ENCODE results near the gene SERPINE2.

- TF ChIP-seq, protein P1, sequence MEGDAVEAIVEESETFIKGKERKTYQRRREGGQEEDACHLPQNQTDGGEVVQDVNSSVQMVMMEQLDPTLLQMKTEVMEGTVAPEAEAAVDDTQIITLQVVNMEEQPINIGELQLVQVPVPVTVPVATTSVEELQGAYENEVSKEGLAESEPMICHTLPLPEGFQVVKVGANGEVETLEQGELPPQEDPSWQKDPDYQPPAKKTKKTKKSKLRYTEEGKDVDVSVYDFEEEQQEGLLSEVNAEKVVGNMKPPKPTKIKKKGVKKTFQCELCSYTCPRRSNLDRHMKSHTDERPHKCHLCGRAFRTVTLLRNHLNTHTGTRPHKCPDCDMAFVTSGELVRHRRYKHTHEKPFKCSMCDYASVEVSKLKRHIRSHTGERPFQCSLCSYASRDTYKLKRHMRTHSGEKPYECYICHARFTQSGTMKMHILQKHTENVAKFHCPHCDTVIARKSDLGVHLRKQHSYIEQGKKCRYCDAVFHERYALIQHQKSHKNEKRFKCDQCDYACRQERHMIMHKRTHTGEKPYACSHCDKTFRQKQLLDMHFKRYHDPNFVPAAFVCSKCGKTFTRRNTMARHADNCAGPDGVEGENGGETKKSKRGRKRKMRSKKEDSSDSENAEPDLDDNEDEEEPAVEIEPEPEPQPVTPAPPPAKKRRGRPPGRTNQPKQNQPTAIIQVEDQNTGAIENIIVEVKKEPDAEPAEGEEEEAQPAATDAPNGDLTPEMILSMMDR (IDR thresholded peaks at IDR 0.05) = no peak
- TF ChIP-seq POLR2A (IDR thresholded peaks at IDR 0.05) (no peak), EP300 (IDR thresholded peaks at IDR 0.05) (no peak)
These were observed 96.0 kb downstream of the SERPINE2 start for GRCh38 chr2:223943135-223943534.

Data from tibial nerve (tissue), 4 donors.